CD4-positive, alpha-beta T cell treated with Interleukin-12 subunit alpha and Interleukin-12 subunit beta, for 1 hour (primary cell): ENCODE measurements around the gene MGAT3.

Source experiments
- DNase-seq: peaks from one replicate; pipeline ENCODE4 v3.0.0-alpha.2; 2020

Gene MGAT3

GRCh38 chr22:39453765-39454378, 2.9 kb upstream of the MGAT3 start:
- no peak for DNase-seq

GRCh38 chr22:39454385-39454871, 2.4 kb upstream of the MGAT3 start:
- DNase-seq, result no peak

GRCh38 chr22:39457198-39457555, 365 bp downstream of the MGAT3 start:
- DNase-seq, result no peak

GRCh38 chr22:39457556-39458443, 988 bp downstream of the MGAT3 start:
- no peak for DNase-seq

DNA sequence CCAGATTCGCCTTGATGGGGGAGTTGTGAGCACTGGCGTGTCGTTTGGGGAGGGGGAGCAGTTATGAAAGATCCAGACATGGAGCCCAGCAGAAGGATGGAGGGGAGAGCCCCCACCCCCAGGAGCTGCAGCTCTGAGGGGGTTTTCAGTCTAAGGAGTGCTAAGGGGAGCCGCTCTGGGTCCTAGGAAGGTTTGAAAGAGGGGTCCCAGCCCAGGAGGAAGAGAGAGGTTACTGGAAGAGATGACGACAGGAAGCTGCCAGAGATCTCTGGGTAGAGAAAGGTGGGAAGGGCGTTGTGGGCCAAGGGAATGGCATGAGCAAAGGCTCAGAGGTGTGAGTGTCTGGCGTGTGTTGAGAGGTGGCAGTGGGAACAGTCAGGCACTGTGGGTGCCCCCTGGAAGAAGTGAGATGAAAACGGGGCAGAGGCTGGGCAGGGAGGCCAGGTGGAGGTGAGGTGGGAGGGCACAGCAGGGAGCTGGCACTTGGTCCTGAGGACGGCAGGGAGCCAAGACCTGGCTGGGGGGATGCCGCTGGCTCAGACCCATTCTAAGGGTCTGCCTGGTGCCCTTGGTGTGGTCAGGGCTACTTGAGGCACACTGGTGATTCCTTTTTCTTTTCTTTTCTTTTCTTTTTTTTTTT, 1.8 kb downstream of the MGAT3 start:
- DNase-seq, result no peak

DNA sequence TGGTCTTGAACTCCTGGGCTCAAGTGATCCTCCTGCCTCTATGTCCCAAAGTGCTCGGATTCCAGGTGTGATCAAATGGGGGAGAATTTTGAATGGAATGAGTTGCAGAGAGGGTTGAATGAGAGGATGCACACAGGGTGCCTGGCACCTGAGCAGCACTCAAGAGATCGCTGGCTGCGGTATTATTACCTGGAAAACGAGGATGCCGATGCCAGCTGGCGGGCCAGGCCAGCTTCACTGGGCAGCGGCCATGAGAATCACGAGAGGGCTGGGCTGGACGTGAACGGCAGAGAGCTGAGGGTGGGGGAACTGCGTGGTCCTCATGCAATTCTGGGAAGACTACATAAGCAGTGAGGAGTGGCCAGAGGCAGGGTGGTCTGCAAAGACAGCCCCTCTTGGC, 2.9 kb downstream of the MGAT3 start:
- no peak for DNase-seq

DNA sequence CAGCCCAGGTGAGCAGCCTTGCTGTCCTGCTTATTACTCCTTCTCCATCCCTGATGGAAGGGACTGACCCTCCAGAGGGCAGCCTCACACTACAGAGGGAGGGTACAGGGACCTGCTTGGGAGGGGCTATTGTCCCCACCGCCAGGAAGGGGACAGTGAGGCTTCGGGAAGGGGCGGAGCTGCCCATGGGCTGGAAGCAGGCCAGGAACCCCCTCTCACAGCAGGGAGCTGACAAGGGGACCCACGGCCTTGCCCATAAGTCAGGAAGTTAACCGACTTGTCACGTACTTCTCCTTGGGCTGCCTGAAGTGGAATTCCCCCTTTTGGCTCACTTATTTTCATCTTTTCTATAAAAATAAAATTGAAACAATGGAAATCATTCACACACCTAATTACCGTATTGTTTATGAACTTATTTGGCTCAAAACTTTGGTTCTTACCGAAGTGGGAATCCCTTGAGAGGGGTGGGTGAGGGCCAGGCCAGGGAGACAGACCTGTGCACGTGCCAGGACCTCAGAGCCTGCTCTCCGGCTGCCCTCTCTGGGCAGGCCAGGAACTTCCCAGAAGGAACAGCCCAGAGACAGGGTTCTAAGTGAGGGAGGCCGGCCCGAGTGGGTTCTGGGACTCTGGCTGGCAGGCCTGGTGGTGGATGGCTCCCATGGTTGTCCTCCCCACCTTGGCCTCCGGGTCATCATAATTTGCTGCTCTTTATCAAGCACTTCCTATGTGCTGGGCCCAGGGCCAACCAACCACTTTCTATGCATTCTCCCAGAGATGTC, 5.8 kb downstream of the MGAT3 start:
- no peak for DNase-seq

GRCh38 chr22:39463277-39463676, 6.5 kb downstream of the MGAT3 start:
- DNase-seq, result no peak

GRCh38 chr22:39463931-39464390, 7.1 kb downstream of the MGAT3 start:
- no peak for DNase-seq

DNA sequence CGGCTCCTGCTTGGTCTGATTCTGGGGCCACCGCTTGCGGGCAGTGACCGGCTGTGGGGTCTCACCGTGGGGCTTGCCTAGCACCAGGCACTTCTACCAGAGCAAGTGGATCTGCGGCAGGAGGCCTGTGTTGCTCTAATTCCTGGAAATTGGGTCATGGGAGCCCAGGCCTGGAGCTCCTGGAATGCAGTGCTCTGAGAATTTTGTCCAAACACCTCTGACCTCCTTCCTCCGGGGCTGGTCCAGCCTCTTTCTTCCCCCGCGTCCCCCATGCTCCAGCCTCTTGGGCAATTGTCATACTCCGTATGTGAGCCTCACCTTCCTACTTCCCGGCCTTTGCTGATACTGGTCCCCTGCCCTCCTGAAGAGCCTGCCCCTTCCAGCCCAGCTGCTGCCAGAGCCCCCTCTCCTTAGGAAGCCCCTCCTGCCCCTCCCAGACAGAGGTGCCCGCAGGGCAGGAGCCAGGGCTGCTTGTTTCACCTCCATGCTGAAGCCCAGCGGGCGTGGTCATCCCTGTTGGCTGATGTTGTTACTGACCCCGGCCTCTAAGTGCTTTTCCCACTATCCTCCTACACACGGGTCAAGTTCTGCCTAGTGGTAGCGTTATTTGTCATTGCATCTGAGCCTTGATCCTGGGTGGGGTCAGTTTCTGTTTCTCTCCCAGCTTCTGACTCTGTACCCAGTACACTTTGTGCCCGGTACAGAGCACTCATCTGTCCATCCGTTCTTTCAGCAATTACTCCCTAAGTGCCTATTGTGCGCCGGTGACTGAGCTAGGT, 9.6 kb downstream of the MGAT3 start:
- no peak for DNase-seq

DNA sequence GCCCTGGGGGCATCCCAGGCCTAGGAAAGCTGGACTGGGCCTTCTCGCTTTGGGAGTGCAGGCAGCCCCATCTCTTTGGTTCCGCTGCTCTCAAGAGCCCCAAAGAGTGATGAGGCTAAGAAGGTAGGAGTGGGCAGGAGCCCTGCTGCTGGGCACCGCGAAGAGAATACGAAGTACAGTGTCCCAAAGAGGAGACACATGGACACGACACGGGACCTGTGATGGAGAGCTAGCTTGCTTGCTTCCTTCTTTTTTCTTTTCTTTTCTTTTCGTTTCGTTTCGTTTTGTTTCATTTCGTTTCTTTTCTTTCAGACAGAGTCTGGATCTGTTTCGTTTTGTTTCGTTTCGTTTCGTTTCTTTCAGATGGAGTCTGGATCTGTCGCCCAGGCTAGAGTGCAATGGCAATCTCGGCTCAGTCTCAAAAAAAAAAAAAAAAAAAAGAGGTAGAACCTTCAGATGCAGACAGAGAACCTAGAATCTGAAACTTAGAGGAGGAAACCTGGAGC, 10.6 kb downstream of the MGAT3 start:
- DNase-seq, result no peak

- no peak for DNase-seq
Observed at GRCh38 chr22:39468487-39469325, 11.9 kb downstream of the MGAT3 start.

DNA sequence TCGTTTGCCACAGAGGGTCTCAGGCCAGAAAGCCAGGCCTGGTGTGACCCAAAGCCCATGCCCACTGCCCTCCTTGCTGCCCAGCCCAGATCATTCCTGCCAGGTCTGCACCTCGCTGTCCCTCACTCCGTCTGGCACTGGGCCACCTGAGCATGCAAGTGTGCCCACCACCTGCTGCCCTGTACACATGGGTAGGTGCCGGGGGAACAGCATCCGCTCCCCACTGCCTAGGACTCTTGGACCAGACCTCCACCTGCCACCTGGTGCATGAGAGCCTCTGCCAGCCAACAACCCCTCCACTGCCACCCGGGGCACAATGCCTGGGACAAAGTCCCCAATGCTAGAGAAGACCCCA, 12.5 kb downstream of the MGAT3 start:
- DNase-seq, result no peak

GRCh38 chr22:39469681-39470450, 13.1 kb downstream of the MGAT3 start:
- no peak for DNase-seq

GRCh38 chr22:39470451-39471291, 13.9 kb downstream of the MGAT3 start:
- DNase-seq, result no peak

GRCh38 chr22:39471381-39472141, 14.7 kb downstream of the MGAT3 start:
- DNase-seq, result no peak

GRCh38 chr22:39472570-39473556, 16.1 kb downstream of the MGAT3 start:
- DNase-seq, result no peak
